H1 (cell line): ENCODE measurements around the gene KAT8.

ENCODE experiments used
- CEBPB ChIP-seq: IDR thresholded peaks from 2 replicates; pipeline ENCODE4 v1.6.1; 2012; ENCODE audit warnings: low read depth, low read length
- FOSL1 ChIP-seq: IDR thresholded peaks from 2 replicates; pipeline ENCODE4 v1.6.1; 2011; ENCODE audit warnings: mild to moderate bottlenecking, low read depth, low read length, moderate library complexity; ENCODE audit not compliant: insufficient read depth
- GABPA ChIP-seq: IDR thresholded peaks from 2 replicates; pipeline ENCODE4 v1.6.1; 2011; ENCODE audit warnings: mild to moderate bottlenecking, low read length, moderate library complexity, borderline replicate concordance; ENCODE audit not compliant: insufficient read depth
- HDAC6 ChIP-seq: IDR thresholded peaks from one replicate; pipeline ENCODE4 v1.7.1; 2012; ENCODE audit warnings: low read depth, mild to moderate bottlenecking, inconsistent platforms, low read length, moderate library complexity
- POLR2AphosphoS5 ChIP-seq: IDR thresholded peaks from 2 replicates; pipeline ENCODE4 v1.6.1; 2011; ENCODE audit warnings: low read depth, low read length
- RFX5 ChIP-seq: IDR thresholded peaks from 2 replicates; pipeline ENCODE4 v1.6.1; 2011; ENCODE audit warnings: low read depth, low read length, improper control_type of control experiment, borderline replicate concordance
- SIN3A ChIP-seq, 2 experiments: IDR thresholded peaks in 1 of 2; conservative IDR thresholded peaks in 1 of 2; 2 replicates each; pipeline ENCODE4 v1.6.1; 2011 to 2012; ENCODE audit warnings: low read length in 2 of 2, improper control_type of control experiment in 1 of 2, low read depth in 1 of 2, mild to moderate bottlenecking in 1 of 2
- TAF1 ChIP-seq: IDR thresholded peaks from 2 replicates; pipeline ENCODE4 v1.6.1; 2011; ENCODE audit warnings: mild to moderate bottlenecking, low read depth, low read length
- TF ChIP-seq, protein P1 (sequence below), 3 experiments: IDR thresholded peaks; 1 replicate in 2 of 3; 2 replicates in 1 of 3; pipeline versions ENCODE4 v1.5.1 to v1.6.1; 2011; ENCODE audit warnings: low read length in 3 of 3, mild to moderate bottlenecking in 3 of 3, inconsistent platforms in 2 of 3, low read depth in 1 of 3, moderate library complexity in 1 of 3; ENCODE audit not compliant: insufficient read depth in 1 of 3; ENCODE audit errors: control extremely low read depth in 1 of 3

DNA sequence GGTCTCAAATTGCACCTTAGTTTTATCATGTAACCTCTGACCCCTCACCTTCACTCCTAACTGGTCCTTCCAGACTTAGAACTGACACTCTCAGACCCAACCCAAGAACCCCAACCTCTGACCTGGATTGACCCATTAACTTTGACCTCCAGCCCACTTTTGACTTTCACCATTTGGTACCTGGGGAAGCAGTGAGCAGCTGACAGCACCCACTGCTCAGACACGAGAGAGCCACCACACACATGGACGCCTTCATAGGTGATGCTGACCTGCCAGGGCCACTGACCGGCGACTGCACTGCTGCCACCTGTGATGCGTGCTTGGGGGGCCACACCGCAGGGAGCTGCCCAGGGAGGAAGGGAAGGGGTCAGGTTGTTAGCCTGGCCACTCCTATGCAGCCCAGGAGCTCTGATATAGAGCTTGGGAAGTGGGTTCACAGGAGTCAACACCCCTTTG lies 15.6 kb downstream of the KAT8 start:
- TF ChIP-seq GABPA (no peak), RFX5 (no peak), FOSL1 (no peak), POLR2AphosphoS5 (no peak; the same call in 1 of the 2 replicates), TAF1 (no peak), CEBPB (no peak), SIN3A (conservative IDR thresholded peaks at IDR 0.05 in 1 of 2, IDR thresholded peaks at IDR 0.05 in 1 of 2; ENCODE audit: low read depth in 1 of 2, low read length in 2 of 2) (no peak), HDAC6 (no peak)
- TF ChIP-seq, protein P1, sequence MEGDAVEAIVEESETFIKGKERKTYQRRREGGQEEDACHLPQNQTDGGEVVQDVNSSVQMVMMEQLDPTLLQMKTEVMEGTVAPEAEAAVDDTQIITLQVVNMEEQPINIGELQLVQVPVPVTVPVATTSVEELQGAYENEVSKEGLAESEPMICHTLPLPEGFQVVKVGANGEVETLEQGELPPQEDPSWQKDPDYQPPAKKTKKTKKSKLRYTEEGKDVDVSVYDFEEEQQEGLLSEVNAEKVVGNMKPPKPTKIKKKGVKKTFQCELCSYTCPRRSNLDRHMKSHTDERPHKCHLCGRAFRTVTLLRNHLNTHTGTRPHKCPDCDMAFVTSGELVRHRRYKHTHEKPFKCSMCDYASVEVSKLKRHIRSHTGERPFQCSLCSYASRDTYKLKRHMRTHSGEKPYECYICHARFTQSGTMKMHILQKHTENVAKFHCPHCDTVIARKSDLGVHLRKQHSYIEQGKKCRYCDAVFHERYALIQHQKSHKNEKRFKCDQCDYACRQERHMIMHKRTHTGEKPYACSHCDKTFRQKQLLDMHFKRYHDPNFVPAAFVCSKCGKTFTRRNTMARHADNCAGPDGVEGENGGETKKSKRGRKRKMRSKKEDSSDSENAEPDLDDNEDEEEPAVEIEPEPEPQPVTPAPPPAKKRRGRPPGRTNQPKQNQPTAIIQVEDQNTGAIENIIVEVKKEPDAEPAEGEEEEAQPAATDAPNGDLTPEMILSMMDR (IDR thresholded peaks at IDR 0.05; ENCODE audit: control extremely low read depth in 1 of 3, insufficient read depth in 1 of 3, low read depth in 1 of 3, low read length in 3 of 3), result no peak
